SKM-1 treated with dmso at 0.1 percent for 144 hours (cell line): ENCODE results near the gene CRELD1.

Source experiments
- DNase-seq: peaks from one replicate; lab custom pipeline; 2025; ENCODE audit not compliant: unreplicated experiment; lab: John Stamatoyannopoulos, UW

CRELD1 gene

GRCh38 chr3:9955067-9955502 is 21.5 kb downstream of the CRELD1 start:
- DNase-seq = no peak

GRCh38 chr3:9955611-9956352 is 22.1 kb downstream of the CRELD1 start:
- DNase-seq = no peak

- no peak for DNase-seq
Measured at GRCh38 chr3:9957214-9957613, 23.6 kb downstream of the CRELD1 start.

GRCh38 chr3:9965200-9965875 is 31.7 kb downstream of the CRELD1 start:
- no peak for DNase-seq

- no peak for DNase-seq
Measured at GRCh38 chr3:9966841-9967240, 33.2 kb downstream of the CRELD1 start.

GRCh38 chr3:9969632-9970019 is 36.0 kb downstream of the CRELD1 start:
- DNase-seq = no peak

GRCh38 chr3:9970020-9970652 is 36.5 kb downstream of the CRELD1 start:
- no peak for DNase-seq

GRCh38 chr3:9976721-9977709 is 43.4 kb downstream of the CRELD1 start:
- peak; percentile 74 for DNase-seq

GRCh38 chr3:9978710-9979305 is 45.2 kb downstream of the CRELD1 start:
- DNase-seq = no peak

- DNase-seq = no peak
Measured at GRCh38 chr3:9980251-9980650, 46.6 kb downstream of the CRELD1 start.

- DNase-seq = no peak
Measured at GRCh38 chr3:9986230-9986725, 52.6 kb downstream of the CRELD1 start.

GRCh38 chr3:9994086-9994844 is 60.6 kb downstream of the CRELD1 start:
- DNase-seq = no peak
